HepG2 (cell line): ENCODE data around the gene AGER. TPM values are rescaled to one million over a fixed set of nuclear protein-coding genes. Genes with fewer than 3 reads are reported as not detected.

Source experiments
- ADNP ChIP-seq: sonication (generic); formaldehyde crosslinking; IDR thresholded peaks from 2 replicates; pipeline ENCODE4 v1.4.0; 2020; ENCODE audit warnings: missing genetic modification reagents
- ARNT2 ChIP-seq: sonication (generic); formaldehyde crosslinking; IDR thresholded peaks from 2 replicates; pipeline ENCODE4 v1.8.0; 2022; ENCODE audit warnings: mild to moderate bottlenecking, low read depth, missing genetic modification reagents, moderate library complexity
- CEBPG ChIP-seq: IDR thresholded peaks from 2 replicates; pipeline ENCODE4 v1.6.1; 2016
- FOXJ3 ChIP-seq: sonication (generic); formaldehyde crosslinking; IDR thresholded peaks from 2 replicates; pipeline ENCODE4 v1.4.0; 2020; ENCODE audit warnings: missing genetic modification reagents, mild to moderate bottlenecking, borderline replicate concordance
- NR2F6 ChIP-seq, 2 experiments: IDR thresholded peaks; 2 replicates each; pipeline ENCODE4 v1.6.1; 2016; ENCODE audit warnings: antibody characterized with exemption in 1 of 2, mild to moderate bottlenecking in 1 of 2
- ZKSCAN8 ChIP-seq: IDR thresholded peaks from 2 replicates; pipeline ENCODE4 v1.6.1; 2016; ENCODE audit warnings: borderline replicate concordance, missing genetic modification reagents, missing compliant biosample characterization
- ZNF652 ChIP-seq: IDR thresholded peaks from 2 replicates; pipeline ENCODE4 v1.6.1; 2016; ENCODE audit warnings: low read depth, borderline replicate concordance
- ZNF776 ChIP-seq: sonication (generic); formaldehyde crosslinking; IDR thresholded peaks from 2 replicates; pipeline ENCODE4 v1.4.0; 2020; ENCODE audit warnings: mild to moderate bottlenecking, missing genetic modification reagents
- ZNF788 ChIP-seq: sonication (generic); formaldehyde crosslinking; IDR thresholded peaks from 2 replicates; pipeline ENCODE4 v1.5.0; 2020; ENCODE audit warnings: mild to moderate bottlenecking, missing genetic modification reagents, borderline replicate concordance
- polyA plus RNA-seq, 8 experiments: library from polyadenylated mRNA; depleted of rRNA in 3 of 8; stranded (reverse) in 7 of 8; unstranded in 1 of 8; fragments of >200 nt; fragmentation: Illumina TruSeq in 4 of 8; extraction: Trizol in 4 of 8; gene quantifications; 2 replicates each; pipeline versions ENCODE4 v1.2.1 to v1.2.3, GENCODE V29; 2011 to 2016; ENCODE audit warnings: low read depth in 4 of 8, missing spikeins in 1 of 8, mixed read lengths in 1 of 8; ENCODE audit not compliant: insufficient read depth in 1 of 8
- total RNA-seq, 5 experiments: library from RNA; depleted of rRNA; stranded (reverse); fragments of >200 nt; fragmentation: Illumina TruSeq; extraction: Trizol; gene quantifications; 2 replicates each; pipeline ENCODE4 v1.2.3, GENCODE V29; 2016; ENCODE audit warnings: low read depth in 1 of 5
- TF ChIP-seq, protein P1 (sequence below): sonication (generic); formaldehyde crosslinking; IDR thresholded peaks from 2 replicates; pipeline ENCODE4 v1.4.0; 2020; ENCODE audit warnings: missing genetic modification reagents, mild to moderate bottlenecking, borderline replicate concordance
- TF ChIP-seq, protein P2 (sequence below): sonication (generic); formaldehyde crosslinking; IDR thresholded peaks from 2 replicates; pipeline ENCODE4 v1.4.0; 2020; ENCODE audit warnings: missing genetic modification reagents, borderline replicate concordance
- TF ChIP-seq, protein P3 (sequence below): sonication (generic); formaldehyde crosslinking; IDR thresholded peaks from 2 replicates; pipeline ENCODE4 v1.5.0; 2020; ENCODE audit warnings: mild to moderate bottlenecking, missing genetic modification reagents
- TF ChIP-seq, protein P4 (sequence below): sonication (generic); formaldehyde crosslinking; IDR thresholded peaks from 2 replicates; pipeline ENCODE4 v1.5.0; 2020; ENCODE audit warnings: missing genetic modification reagents
- TF ChIP-seq, protein P5 (sequence below): sonication (generic); formaldehyde crosslinking; IDR thresholded peaks from 2 replicates; pipeline ENCODE4 v1.5.0; 2020; ENCODE audit warnings: missing genetic modification reagents
- TF ChIP-seq, protein P6 (sequence below): sonication (generic); formaldehyde crosslinking; IDR thresholded peaks from 2 replicates; pipeline ENCODE4 v1.4.0; 2020; ENCODE audit warnings: missing genetic modification reagents, mild to moderate bottlenecking, borderline replicate concordance

Gene AGER
- total and polyA plus RNA-seq, 2 of the 13 experiments (the other 11 are each of a cell fraction or from before 2014, with no cell fraction given): 1.9 to 5.1 TPM

DNA sequence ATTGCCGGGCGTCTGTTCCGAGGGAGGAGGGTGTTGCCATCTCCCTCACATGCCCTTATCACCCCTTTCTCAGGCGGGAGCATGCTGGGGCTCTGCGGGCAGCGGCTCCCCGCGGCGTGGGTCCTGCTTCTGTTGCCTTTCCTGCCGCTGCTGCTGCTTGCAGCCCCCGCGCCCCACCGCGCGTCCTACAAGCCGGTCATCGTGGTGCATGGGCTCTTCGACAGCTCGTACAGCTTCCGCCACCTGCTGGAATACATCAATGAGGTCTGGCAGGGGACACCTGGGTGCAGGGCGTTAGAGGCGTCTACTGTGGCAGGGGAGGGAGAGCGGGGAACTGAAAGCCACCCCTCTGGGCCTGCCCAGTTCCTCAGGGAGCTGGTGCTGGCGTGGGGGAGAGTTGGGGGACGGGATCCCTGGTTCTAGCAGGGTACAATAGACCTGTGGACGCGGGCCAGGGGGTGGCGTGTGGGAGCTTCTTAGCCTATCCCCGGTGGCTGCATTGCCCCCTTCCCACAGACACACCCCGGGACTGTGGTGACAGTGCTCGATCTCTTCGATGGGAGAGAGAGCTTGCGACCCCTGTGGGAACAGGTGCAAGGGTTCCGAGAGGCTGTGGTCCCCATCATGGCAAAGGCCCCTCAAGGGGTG lies 29.4 kb downstream of the AGER start (continued):
- TF ChIP-seq, protein P1, sequence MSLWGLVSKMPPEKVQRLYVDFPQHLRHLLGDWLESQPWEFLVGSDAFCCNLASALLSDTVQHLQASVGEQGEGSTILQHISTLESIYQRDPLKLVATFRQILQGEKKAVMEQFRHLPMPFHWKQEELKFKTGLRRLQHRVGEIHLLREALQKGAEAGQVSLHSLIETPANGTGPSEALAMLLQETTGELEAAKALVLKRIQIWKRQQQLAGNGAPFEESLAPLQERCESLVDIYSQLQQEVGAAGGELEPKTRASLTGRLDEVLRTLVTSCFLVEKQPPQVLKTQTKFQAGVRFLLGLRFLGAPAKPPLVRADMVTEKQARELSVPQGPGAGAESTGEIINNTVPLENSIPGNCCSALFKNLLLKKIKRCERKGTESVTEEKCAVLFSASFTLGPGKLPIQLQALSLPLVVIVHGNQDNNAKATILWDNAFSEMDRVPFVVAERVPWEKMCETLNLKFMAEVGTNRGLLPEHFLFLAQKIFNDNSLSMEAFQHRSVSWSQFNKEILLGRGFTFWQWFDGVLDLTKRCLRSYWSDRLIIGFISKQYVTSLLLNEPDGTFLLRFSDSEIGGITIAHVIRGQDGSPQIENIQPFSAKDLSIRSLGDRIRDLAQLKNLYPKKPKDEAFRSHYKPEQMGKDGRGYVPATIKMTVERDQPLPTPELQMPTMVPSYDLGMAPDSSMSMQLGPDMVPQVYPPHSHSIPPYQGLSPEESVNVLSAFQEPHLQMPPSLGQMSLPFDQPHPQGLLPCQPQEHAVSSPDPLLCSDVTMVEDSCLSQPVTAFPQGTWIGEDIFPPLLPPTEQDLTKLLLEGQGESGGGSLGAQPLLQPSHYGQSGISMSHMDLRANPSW (CRISPR knock-in tag): 0 out of 2 replicates have a peak, but pooled peaks have one; percentile 7
- TF ChIP-seq, protein P2, sequence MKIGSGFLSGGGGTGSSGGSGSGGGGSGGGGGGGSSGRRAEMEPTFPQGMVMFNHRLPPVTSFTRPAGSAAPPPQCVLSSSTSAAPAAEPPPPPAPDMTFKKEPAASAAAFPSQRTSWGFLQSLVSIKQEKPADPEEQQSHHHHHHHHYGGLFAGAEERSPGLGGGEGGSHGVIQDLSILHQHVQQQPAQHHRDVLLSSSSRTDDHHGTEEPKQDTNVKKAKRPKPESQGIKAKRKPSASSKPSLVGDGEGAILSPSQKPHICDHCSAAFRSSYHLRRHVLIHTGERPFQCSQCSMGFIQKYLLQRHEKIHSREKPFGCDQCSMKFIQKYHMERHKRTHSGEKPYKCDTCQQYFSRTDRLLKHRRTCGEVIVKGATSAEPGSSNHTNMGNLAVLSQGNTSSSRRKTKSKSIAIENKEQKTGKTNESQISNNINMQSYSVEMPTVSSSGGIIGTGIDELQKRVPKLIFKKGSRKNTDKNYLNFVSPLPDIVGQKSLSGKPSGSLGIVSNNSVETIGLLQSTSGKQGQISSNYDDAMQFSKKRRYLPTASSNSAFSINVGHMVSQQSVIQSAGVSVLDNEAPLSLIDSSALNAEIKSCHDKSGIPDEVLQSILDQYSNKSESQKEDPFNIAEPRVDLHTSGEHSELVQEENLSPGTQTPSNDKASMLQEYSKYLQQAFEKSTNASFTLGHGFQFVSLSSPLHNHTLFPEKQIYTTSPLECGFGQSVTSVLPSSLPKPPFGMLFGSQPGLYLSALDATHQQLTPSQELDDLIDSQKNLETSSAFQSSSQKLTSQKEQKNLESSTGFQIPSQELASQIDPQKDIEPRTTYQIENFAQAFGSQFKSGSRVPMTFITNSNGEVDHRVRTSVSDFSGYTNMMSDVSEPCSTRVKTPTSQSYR (CRISPR knock-in tag): peak; percentile 67
- TF ChIP-seq, protein P3, sequence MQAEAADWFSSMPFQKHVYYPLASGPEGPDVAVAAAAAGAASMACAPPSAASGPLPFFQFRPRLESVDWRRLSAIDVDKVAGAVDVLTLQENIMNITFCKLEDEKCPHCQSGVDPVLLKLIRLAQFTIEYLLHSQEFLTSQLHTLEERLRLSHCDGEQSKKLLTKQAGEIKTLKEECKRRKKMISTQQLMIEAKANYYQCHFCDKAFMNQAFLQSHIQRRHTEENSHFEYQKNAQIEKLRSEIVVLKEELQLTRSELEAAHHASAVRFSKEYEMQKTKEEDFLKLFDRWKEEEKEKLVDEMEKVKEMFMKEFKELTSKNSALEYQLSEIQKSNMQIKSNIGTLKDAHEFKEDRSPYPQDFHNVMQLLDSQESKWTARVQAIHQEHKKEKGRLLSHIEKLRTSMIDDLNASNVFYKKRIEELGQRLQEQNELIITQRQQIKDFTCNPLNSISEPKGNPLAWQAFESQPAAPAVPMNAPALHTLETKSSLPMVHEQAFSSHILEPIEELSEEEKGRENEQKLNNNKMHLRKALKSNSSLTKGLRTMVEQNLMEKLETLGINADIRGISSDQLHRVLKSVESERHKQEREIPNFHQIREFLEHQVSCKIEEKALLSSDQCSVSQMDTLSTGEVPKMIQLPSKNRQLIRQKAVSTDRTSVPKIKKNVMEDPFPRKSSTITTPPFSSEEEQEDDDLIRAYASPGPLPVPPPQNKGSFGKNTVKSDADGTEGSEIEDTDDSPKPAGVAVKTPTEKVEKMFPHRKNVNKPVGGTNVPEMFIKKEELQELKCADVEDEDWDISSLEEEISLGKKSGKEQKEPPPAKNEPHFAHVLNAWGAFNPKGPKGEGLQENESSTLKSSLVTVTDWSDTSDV (CRISPR knock-in tag): no peak
- TF ChIP-seq, protein P4, sequence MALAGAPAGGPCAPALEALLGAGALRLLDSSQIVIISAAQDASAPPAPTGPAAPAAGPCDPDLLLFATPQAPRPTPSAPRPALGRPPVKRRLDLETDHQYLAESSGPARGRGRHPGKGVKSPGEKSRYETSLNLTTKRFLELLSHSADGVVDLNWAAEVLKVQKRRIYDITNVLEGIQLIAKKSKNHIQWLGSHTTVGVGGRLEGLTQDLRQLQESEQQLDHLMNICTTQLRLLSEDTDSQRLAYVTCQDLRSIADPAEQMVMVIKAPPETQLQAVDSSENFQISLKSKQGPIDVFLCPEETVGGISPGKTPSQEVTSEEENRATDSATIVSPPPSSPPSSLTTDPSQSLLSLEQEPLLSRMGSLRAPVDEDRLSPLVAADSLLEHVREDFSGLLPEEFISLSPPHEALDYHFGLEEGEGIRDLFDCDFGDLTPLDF (CRISPR knock-in tag): no peak
- TF ChIP-seq, protein P5, sequence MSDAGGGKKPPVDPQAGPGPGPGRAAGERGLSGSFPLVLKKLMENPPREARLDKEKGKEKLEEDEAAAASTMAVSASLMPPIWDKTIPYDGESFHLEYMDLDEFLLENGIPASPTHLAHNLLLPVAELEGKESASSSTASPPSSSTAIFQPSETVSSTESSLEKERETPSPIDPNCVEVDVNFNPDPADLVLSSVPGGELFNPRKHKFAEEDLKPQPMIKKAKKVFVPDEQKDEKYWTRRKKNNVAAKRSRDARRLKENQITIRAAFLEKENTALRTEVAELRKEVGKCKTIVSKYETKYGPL (CRISPR knock-in tag): no peak
- TF ChIP-seq NR2F6 (IDR thresholded peaks at IDR 0.05) (no peak), NR2F6 (CRISPR knock-in tag; IDR thresholded peaks at IDR 0.05) (peak; percentile 46; the same call in 1 of the 2 replicates), ZKSCAN8 (CRISPR knock-in tag) (no peak; the same call in 1 of the 2 replicates), CEBPG (CRISPR knock-in tag) (peak; percentile 34; the same call in 1 of the 2 replicates), ZNF776 (no peak), ADNP (CRISPR knock-in tag) (no peak), ZNF788 (0 out of 2 replicates have a peak, but pooled peaks have one; percentile 31), ZNF652 (CRISPR knock-in tag) (no peak), ARNT2 (CRISPR knock-in tag) (peak; percentile 56; the same call in 1 of the 2 replicates), FOXJ3 (CRISPR knock-in tag) (no peak)
- TF ChIP-seq, protein P6, sequence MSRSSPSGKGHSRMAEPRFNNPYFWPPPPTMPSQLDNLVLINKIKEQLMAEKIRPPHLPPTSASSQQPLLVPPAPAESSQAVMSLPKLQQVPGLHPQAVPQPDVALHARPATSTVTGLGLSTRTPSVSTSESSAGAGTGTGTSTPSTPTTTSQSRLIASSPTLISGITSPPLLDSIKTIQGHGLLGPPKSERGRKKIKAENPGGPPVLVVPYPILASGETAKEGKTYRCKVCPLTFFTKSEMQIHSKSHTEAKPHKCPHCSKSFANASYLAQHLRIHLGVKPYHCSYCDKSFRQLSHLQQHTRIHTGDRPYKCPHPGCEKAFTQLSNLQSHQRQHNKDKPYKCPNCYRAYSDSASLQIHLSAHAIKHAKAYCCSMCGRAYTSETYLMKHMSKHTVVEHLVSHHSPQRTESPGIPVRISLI (CRISPR knock-in tag): no peak
